AG10803 (cell line): ENCODE data around the gene HSD17B11.
"Not testable (repeated sequence)": the region's sequence is repeated elsewhere in the genome, so short reads cannot be mapped to it uniquely, and the experiment has no call there.

ENCODE experiments used
- DNase-seq: peaks from one replicate; pipeline ENCODE4 v3.0.0; 2010; ENCODE audit warnings: low read depth
- H3K4me3 ChIP-seq: 2 replicates; pipeline ENCODE4 v1.5.1; 2011; ENCODE audit warnings: mild to moderate bottlenecking, low read length, control low read depth
- CTCF ChIP-seq: conservative IDR thresholded peaks from 2 replicates; pipeline ENCODE4 v1.5.1; 2011; ENCODE audit warnings: mild to moderate bottlenecking, low read length, control low read depth, inconsistent platforms

Gene HSD17B11

GRCh38 chr4:87399148-87399547, 8.2 kb upstream of the HSD17B11 start:
- DNase-seq: no peak
- TF ChIP-seq CTCF: no peak

GRCh38 chr4:87395851-87396250, 4.9 kb upstream of the HSD17B11 start:
- DNase-seq: not testable (repeated sequence)

More at GRCh38 chr4:87399148-87399547, 8.2 kb upstream of the HSD17B11 start:
- no peak overlapping the region for H3K4me3 ChIP-seq

GRCh38 chr4:87395073-87395472, 4.1 kb upstream of the HSD17B11 start:
- H3K4me3 ChIP-seq, DNase-seq: not testable (repeated sequence)

More at GRCh38 chr4:87395851-87396250, 4.9 kb upstream of the HSD17B11 start:
- H3K4me3 ChIP-seq: not testable (repeated sequence)

GRCh38 chr4:87392183-87392582, 1.2 kb upstream of the HSD17B11 start:
- H3K4me3 ChIP-seq: no peak overlapping the region
- no peak for DNase-seq
- no peak for TF ChIP-seq CTCF

- no peak for TF ChIP-seq CTCF
- peak; percentile 3 for DNase-seq
- peak overlapping the region; percentile 67 for H3K4me3 ChIP-seq
These were observed 627 bp upstream of the HSD17B11 start for GRCh38 chr4:87391576-87392054.

- H3K4me3 ChIP-seq: peak overlapping the region; percentile 67
- TF ChIP-seq CTCF: no peak
- no peak for DNase-seq
These were observed 467 bp downstream of the HSD17B11 start for GRCh38 chr4:87390551-87390890.

- DNase-seq: not testable (repeated sequence)
- H3K4me3 ChIP-seq: peak overlapping the region; percentile 67
These were observed 933 bp downstream of the HSD17B11 start for GRCh38 chr4:87390055-87390454.

- no peak overlapping the region for H3K4me3 ChIP-seq
- no peak for DNase-seq
- TF ChIP-seq CTCF: no peak
These were observed 2.1 kb downstream of the HSD17B11 start for GRCh38 chr4:87388901-87389300.

GRCh38 chr4:87387237-87387636, 3.8 kb downstream of the HSD17B11 start:
- TF ChIP-seq CTCF: no peak

GRCh38 chr4:87384466-87385132, 6.4 kb downstream of the HSD17B11 start:
- DNase-seq, H3K4me3 ChIP-seq: not testable (repeated sequence)

More at GRCh38 chr4:87387237-87387636, 3.8 kb downstream of the HSD17B11 start:
- DNase-seq: no peak
- no peak overlapping the region for H3K4me3 ChIP-seq
